HL-60 (cell line): ENCODE measurements around the gene PRKAG1.

Experiments used
- POLR2AphosphoS5 ChIP-seq: IDR thresholded peaks from 2 replicates; pipeline ENCODE4 v1.6.1; 2012; ENCODE audit warnings: low read depth
- TF ChIP-seq, protein P1 (sequence below): IDR thresholded peaks from one replicate; pipeline ENCODE4 v1.5.1; 2011; ENCODE audit warnings: low read length, control low read depth, inconsistent platforms; ENCODE audit not compliant: insufficient read depth

DNA sequence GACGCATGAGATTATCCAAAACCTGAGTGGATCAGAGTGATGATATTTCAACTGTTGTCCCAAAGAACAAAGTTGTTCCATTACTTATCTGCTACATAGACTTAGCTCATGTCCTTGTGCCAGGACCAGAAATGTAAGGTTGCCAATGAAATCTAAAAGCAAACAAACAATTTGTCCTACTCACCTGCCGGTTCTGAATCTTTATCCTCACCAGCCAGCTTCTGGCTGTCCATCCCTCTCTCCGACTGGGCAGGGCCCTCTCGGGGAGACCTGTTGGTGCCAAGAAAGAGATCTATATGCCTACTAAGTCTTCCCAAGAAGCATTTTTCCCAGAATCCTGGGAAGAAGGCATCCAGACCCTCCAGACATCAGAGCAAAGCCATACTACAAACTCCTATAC is 36.5 kb upstream of the PRKAG1 start:
- TF ChIP-seq, protein P1, sequence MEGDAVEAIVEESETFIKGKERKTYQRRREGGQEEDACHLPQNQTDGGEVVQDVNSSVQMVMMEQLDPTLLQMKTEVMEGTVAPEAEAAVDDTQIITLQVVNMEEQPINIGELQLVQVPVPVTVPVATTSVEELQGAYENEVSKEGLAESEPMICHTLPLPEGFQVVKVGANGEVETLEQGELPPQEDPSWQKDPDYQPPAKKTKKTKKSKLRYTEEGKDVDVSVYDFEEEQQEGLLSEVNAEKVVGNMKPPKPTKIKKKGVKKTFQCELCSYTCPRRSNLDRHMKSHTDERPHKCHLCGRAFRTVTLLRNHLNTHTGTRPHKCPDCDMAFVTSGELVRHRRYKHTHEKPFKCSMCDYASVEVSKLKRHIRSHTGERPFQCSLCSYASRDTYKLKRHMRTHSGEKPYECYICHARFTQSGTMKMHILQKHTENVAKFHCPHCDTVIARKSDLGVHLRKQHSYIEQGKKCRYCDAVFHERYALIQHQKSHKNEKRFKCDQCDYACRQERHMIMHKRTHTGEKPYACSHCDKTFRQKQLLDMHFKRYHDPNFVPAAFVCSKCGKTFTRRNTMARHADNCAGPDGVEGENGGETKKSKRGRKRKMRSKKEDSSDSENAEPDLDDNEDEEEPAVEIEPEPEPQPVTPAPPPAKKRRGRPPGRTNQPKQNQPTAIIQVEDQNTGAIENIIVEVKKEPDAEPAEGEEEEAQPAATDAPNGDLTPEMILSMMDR: no peak
- no peak for TF ChIP-seq POLR2AphosphoS5
